Endometrial microvascular endothelial cells (primary cell): ENCODE results near the gene RNF215. TPM values are rescaled to one million over a fixed set of nuclear protein-coding genes. Genes with fewer than 3 reads are reported as not detected.

Experiments used
- in situ Hi-C: cut with HindIII; loops from 2 replicates; pipeline ENCODE4 v1.10.0; 2017; ENCODE audit warnings: low sequenced_read_pairs, low pct_unique_long_range_greater_than_20kb; ENCODE audit errors: inconsistent ontology term
- total RNA-seq: library from RNA; depleted of rRNA; stranded (reverse); fragments of >200 nt; gene quantifications from one replicate; pipeline ENCODE4 v1.2.3, GENCODE V29; 2015; ENCODE audit errors: inconsistent ontology term

Gene RNF215
- total RNA-seq, 1 donor from 2014 or later = 11.2 TPM

DNA sequence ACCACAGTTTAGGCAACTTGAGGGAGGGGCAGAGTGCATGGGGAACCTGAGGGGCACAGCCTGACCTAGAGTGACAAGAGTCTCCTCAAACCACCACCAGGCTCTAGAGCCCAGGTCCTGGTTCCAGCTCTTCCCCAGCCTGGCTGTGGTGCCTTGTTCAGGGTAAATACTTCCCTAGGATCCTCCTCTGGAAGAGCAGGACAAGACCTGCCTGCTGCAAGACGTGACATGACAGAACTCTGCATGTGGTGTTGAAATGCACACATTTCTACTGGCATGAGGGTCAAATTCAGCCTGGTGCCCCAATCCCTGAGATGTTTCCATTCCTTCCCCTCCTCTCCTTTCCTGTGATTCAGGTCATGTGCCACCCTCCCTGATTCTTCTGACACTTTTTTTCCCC, 12.9 kb upstream of the RNF215 start:
- in situ Hi-C loops = no loop called here

- in situ Hi-C loops = no loop called here
These were observed 12.5 kb upstream of the RNF215 start for GRCh38 chr22:30399718-30400117.

- in situ Hi-C loops = no loop called here
These were observed 11.8 kb upstream of the RNF215 start for GRCh38 chr22:30398685-30399680.

- in situ Hi-C loops = no loop called here
These were observed 10.7 kb upstream of the RNF215 start for GRCh38 chr22:30397656-30398635.

GRCh38 chr22:30396871-30397655, 9.9 kb upstream of the RNF215 start, which contains the start of gene SEC14L2:
Gene SEC14L2, plus strand, starts transcription at chr22:30397018. Its CDS starts 99 bp downstream, at chr22:30397117.
- in situ Hi-C loops = no loop called here

DNA sequence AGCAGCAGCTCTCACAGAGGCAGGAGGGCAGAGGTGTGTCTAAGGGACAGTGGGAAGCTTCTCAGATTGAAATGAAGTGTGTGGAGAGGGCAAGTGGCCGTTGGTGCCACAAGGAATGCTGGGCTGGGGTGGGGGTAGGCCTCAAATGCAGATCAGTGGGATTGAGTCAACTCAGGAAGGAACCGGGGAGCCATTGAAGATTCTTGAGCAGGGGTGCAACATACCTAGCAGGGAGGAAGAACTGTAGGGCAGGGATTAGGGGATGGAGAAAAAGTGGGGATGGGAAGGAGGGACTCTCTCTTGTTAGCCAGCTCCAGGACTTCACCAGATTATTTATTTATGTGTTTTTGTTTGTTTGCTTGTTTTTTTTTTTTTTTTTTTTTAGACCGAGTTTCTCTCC, 6.7 kb upstream of the RNF215 start:
- in situ Hi-C loops = no loop called here

DNA sequence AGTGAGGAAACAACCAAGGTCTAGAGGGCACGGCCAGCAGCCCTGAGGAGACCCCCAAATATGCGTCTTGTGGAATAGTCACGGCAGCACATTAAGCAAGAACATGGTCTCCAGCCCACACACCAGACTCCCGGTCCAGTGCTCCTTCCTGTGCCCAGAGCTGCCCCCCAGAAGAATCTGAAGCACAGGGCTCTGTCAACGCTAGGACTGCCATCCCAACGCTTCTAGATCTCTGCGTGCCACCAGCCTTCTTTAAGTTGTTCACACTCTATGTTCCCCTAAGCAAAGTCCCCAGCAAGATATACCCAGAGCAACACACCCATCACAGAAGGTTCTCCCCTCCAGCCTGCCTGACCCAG, 6.1 kb upstream of the RNF215 start:
- in situ Hi-C loops = no loop called here

DNA sequence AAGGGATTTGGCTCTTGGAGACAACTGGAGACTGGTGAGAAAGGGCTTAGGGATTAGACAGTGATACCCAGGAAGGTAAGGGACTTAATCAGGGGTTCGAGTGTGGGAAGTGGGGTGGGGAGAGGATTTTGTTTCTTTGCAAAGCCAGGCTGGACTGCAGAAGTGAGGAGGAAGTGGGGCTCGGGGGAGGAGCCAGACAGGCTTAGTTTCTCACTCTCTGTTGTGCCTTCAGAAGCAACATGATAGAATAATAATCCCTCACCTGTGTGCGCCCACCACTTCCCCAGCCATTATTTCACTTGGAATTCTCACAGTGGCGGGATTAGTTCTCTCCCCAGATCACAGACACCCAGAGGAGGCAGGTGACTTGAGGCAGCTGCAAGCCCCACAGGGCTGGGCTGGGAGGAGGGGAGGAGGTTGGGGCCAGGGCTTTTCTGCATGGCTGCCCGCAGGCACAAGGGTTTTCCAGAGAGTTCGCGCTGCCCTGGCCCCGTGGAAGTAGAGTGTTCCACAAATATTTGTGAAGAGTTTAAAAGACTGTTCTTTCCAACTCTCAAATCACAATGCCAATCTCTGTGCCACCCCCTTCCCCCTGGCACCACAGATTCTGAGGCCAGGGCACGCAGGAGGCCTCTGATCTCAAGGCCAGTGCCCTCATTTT, 5.6 kb upstream of the RNF215 start:
- in situ Hi-C loops = no loop called here

DNA sequence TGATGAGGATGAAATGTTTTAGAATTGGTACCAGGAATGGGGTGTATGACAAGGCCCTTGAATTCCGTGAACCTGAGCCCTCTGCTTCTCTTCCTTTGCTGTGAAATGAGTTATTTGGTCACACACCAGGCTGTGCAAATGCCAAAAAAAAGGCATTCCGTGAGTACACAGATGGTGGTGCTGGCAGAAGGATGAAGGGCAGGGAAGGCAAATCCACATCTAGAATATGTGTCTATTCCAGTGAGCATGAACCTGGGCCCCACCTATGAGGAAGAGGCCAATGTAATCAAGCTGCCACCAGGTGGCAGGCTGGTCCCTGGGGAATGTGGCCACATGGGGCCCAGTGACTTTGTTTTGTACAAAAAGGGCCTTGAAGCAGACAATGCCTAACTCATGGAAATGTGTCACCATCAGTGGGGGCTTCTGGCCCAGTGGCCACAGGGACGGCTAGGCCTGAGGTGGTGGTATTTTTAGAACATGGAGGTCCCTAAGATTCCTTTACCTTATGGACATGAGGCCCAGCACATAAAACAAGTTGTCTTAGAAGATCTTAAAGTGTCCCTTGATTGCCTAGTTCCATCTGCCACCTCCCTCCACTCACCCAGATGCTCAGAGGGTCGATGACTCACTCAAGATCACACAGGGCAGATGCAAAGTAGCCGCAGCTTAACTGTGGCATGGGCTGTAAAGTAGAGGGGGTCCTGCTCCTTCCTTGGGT, 3.9 kb upstream of the RNF215 start:
- in situ Hi-C loops = no loop called here

- in situ Hi-C loops = no loop called here
These were observed 627 bp downstream of the RNF215 start for GRCh38 chr22:30386608-30386959.

GRCh38 chr22:30385942-30386341, 1.3 kb downstream of the RNF215 start:
- in situ Hi-C loops = no loop called here

- in situ Hi-C loops = no loop called here
These were observed 4.2 kb downstream of the RNF215 start for GRCh38 chr22:30383061-30383460.

GRCh38 chr22:30382340-30382739, 4.9 kb downstream of the RNF215 start:
- in situ Hi-C loops = no loop called here

- in situ Hi-C loops = no loop called here
These were observed 5.9 kb downstream of the RNF215 start for GRCh38 chr22:30381264-30381663.

DNA sequence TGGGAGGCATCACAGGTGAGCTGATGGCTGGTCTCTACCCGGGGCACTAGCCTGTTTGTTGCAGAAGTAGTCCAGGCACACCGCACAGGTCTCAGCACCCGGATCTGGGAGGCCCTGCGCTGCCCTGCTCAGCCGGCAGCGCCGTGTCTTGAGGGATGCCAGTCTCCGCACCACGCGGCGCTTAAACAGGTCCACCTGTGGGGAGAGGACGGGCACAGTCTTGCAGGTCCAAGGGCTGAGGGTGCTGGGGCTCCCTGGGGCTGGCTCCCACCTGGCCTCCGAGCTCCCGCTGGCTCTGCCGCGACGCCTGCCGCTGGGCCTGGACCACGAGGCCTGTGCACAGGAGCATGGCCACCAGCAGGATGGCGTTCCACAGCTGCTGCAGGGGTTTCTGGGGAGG, 7.2 kb downstream of the RNF215 start:
- in situ Hi-C loops = no loop called here

DNA sequence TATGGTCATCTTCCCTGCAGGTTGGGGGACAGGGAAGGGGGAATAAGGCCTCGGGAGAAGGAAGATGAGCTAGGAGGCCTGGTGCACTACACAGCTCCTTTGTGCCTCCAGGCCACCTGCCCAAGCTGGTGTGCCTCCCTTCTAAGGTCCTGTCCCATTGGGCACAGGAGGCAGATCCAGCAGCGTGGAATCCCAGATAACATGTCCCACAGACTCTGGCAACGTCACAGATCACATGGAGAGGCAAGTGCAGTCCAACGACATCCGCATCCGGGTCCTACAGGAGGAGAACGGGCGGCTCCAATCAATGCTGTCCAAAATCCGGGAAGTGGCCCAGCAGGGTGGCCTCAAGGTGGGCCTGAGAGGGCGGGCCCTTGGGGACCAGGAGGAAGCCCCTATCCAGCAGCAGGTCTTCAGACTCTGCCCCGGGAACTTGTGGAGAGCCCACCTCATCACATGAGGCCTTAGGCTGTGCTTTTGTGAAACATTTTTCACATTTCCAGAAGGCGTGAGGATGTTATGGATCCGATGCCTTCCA, 11.8 kb downstream of the RNF215 start:
- in situ Hi-C loops = no loop called here
